GM18951 (cell line): ENCODE data around the gene PCDH7.

Experiments used
- POLR2A ChIP-seq: IDR thresholded peaks from 4 replicates; pipeline ENCODE4 v1.6.1; 2011; ENCODE audit warnings: mild to moderate bottlenecking; ENCODE audit not compliant: insufficient read length, insufficient read depth; ENCODE audit errors: extremely low read depth
- in situ Hi-C: fragments of 300-500 bp; cut with MboI; formaldehyde crosslinking; loops from one replicate; pipeline ENCODE4 v1.12.0; 2022; ENCODE audit warnings: low sequenced_read_pairs, mixed read lengths, inconsistent platforms; ENCODE audit not compliant: unreplicated experiment

The PCDH7 gene

DNA sequence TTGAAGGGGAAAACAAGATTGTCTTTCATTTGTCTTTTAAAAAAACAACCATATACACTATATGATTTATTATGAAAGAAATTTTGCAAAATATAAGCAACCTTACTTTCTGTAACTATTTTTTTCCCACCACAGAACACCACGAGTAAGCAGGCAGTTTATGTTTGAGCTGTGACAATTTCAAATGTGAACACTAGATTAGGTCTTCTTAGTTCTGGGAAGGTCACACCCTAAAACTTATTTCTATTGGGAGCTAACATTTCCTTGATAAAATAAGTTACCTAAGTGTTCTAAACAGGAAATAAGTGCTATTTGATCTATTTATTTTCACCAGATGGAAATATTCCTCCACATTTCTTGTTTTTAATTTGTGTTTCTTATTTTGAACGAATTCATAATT, 50.6 kb downstream of the PCDH7 start:
- in situ Hi-C loops: no loop called here
- no peak for TF ChIP-seq POLR2A

DNA sequence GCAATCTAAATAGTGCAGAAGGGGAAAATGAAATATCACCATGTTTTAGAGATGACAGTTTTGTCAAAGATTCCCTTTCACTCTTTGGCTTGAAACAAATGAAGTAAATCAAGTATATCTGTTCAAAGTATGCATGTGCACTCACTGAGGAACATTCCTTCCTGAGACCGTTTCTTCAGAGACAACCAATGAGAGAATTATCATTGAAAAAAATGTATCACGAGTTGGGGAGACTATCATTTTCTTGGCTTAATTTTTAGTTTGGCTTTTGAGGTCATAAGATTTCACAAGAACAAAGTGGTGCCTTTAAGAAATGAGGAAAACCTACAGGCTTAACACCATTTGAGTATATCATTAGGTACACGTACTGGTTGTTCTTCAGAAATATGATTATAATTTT, 56.3 kb downstream of the PCDH7 start:
- in situ Hi-C loops: no loop called here

DNA sequence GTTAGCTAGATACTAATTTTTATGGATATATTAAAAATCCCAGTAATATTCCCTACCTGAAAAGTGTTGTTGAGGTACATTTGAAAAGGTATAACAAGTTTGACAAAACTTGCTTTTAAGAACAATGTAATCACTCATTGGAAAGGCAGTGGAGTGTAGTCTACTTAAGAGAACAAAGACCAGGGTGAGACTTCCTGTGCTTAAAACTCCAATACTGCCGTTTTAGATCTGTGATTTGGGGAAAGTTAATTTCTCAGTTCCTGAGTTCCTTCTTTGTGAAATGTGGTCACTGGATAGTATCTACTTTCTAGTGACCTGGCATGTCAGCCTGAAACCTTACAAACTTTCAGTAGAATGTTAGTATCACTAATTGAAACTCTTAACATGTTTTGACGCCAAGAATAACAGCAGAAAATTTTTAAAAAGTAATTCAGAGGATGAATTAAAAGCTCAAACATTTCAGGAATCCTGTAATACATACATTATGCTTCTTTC, 56.8 kb downstream of the PCDH7 start:
- in situ Hi-C loops: no loop called here

More for the DNA sequence above, 56.3 kb downstream of the PCDH7 start:
- TF ChIP-seq POLR2A: no peak

More for the DNA sequence above, 56.8 kb downstream of the PCDH7 start:
- TF ChIP-seq POLR2A: no peak
